ENCODE results near the gene TRPV4.

Gene TRPV4

DNA sequence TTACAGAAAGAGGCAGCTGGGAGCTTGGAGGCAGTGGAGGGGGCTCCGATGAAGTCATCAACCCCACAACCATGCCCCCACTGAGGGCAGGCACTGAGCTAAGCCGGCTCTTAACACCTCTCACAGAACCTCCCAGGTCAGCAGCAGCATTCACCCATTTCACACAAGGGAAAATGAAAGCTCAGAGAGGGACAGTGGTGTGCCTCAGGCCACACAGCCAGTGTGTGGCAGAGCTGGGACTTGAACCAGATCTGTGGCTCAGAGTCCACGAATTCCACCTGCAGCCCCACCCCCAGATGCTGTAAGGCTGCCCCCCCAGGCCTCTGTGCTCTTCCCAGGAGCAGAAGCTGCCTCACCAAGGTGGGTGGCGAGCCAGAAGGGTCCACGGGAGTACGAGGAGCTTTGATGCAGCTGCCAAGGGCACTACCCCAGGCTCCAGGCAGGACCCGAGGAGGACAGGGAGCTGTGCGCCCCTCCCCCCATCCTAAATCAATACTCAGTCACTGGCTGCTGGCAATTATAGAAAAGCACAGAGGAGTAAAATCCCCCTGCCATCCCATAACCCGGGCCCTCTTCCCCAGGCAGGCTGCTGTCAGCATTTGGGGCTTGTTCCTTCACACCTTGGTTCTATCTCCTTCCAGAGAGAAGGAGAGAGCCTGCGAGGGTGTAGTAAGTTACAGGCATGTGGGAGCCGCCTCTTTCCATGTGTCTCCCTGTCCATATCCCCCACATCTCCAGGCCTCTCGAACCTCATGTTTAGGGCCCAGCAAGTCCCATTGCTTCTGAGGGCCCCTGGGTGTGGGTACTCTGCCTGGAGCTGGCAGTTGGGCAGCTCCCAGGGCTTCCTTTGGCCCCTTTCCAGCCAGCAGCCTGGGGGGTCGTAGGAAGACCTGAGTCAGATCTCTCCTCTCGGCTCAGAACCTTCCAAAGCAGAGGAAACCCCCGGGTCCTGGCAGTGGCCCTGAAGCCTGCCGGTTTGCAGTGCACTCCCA is 72.0 kb downstream of the TRPV4 start:
- no peak for DNase-seq

DNA sequence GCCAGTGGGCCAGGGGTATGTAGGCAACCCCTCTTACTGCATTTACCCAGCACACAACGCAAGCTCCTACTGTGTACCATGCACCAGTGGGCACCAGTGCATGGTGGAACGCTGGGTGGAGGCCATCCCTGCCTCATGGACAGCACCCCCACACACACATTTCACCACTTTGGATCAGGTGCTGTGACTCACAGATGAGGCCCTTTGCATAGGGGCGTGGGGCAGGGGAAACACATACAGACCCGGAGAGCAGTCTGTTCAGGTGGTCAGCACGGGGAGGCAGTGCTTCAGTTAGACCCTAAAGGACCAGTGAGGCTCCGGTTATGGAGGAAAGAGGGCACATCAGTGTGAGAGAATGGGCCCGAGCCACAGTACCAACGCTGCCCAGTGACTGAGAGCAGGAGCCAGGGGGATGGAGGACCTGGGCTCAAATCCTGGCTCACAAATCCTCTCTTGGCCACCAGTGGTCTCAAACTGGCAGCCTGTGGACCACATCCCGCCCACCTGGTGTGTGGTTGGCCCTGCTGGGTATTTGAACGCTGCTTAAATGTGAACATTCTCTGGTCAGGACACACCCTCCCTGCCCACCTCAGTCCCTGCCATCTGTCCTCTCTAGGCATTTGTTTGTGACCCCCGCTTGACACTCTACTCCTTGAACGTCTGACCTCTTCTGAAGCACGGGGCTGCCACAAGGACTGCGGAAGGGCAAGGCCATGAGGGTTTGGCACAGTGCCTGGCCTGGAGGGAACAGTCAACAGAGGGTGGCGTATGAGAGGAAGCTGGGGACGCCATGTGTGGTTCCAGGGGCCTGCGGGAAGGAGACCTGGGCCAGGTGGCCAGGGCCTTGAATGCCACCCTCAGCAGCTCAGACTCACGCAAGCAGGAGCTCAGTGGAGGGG is 72.9 kb downstream of the TRPV4 start:
- no peak for DNase-seq

DNA sequence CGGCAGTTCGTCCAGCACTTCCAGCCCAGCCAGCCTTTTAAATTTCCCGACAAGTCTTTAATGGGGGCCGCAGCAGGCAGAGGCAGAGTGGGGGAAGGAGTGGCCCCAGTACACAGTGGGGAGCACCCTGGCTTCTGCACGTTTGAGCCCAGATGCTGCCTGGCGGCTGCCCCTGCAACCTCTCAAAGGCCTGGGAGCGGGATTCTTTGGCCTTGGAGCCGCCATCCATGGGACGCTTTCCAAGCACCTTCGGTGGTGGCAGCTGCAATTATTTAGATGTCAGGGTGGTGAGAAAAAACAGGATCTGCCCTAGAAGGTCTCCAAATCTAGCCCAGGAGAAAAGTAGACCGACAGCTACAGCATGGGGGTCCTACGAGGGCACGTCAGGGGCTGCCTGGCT is 73.6 kb downstream of the TRPV4 start:
- no peak for DNase-seq

DNA sequence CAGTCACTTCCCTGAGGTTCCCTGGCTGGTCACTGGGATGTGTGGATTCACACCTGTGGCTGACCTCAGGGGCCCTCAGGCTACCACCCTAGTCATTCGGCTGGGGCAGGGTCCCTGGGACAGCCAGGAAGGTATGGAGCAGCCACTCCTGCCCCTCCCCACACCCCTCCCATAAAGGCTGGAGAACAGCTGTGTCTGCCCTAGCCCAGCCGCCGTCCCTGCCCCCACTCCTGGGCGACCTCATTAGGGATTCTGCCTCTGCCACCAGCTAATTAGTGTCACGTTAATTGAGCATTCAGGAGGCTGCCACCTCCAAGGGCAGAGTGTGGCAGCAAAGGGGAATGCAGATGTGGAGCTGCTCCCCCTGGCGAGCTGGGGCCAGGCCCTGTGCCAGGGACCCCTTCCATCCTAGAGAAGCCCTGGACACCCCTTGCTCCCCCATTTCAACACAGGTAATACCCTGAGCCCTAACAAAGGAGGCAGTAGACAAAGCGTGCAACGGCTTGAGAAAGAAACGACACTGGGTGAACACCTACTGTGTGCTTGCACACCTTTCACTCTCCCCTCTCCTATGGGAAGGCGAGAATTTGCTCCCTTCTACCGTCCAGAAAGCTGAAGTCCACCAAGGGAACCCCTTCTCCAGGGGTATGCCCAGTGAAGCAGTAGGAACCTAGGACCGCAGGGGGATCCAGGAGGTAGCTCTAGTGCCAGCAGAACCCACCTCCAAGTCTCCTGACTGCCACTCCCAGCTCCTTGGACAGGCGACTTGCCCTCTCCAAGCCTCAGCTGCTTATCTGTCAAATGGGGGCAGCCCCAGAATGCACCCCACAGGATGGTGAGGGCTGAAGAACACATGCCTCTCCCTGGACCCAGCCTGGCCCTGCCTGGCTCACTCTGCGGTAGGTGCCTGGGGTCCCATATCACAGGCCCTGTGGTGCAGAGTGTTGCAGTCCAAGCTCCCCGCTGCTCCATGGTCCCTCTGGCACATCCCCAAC is 74.5 kb downstream of the TRPV4 start:
- DNase-seq, result no peak

DNA sequence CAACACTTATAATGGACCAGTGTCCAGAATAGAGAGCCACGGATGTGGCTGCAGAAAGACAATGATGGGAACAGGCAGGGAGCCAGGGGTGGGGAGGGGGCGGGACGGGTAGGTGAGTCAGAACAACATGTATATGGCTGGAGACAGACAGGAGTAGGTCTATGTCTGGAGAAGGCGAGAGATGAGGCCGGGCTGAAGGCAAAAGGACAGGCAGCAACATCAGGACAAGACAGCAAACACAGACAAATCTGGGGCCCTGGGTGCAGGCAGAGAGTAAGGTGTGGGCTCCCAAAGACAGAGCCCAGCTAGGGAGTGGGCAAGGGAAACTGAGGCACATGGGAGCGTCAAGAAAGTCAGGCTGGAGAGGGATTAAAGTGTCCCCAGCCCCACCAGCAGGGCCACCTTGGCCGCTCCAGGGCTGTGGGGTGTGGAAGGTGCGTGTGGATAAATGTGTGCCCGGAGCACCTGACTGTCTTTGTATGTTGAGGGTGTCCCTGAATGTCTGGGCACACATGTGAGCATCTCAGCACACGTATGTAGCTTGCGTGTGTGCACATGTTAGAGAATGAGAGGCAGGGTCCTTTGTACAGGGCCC is 75.4 kb downstream of the TRPV4 start:
- no peak for DNase-seq

DNA sequence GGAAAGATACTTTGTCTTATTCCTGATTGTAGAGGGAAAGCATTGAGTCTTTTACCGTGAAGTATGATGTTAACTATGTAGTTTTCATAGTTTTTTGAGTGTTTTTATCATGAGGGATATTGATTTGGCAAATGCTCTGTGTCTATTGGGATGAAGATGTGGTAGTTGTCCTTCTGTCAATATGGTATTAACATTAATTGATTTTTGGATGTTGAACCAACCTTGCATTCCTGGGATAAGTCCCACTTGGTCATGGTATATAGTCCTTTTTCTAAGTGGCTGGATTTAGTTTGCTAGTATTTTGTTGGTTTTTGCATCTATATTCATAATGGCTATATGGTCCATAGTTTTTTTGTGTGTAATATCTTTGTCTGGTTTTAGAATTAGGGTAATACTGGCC is 76.7 kb downstream of the TRPV4 start:
- no peak for DNase-seq

DNA sequence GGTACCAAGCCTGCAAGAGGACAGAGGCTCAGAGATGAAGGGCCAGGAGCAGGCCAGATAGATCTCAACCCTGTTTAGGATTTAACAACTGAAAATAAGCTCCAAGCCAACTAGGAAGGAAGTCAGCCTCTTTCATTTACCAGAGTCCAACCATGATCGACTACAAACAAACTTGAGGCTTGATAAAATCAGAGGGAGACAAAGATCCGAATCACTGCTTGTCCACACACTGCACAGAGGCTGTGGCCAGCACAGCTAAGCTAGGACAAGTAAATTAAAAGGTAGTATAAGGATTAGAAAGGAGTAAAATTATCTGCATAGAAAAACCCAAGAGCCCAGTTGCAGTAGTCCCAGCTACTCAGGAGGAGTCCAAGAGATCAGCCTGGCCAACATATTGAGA is 79.2 kb downstream of the TRPV4 start:
- DNase-seq, result no peak

DNA sequence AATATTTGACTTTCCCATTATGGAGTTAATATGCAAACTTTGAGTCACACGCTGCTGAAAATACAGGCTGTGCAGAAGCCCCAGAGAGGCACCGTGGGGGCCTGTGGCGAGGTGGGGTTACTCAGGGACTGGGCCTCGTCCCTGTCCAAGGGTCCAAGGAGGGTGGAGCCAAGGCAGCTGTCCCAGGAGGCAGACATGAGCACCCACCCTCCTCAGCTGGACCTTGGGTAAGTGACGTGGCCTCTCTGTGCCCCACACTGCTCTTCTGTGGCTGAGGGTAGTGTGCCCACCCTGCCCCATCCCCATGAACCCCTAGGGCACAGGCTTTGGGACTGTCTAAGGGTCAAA is 80.2 kb downstream of the TRPV4 start:
- peak; percentile 2 for DNase-seq

DNA sequence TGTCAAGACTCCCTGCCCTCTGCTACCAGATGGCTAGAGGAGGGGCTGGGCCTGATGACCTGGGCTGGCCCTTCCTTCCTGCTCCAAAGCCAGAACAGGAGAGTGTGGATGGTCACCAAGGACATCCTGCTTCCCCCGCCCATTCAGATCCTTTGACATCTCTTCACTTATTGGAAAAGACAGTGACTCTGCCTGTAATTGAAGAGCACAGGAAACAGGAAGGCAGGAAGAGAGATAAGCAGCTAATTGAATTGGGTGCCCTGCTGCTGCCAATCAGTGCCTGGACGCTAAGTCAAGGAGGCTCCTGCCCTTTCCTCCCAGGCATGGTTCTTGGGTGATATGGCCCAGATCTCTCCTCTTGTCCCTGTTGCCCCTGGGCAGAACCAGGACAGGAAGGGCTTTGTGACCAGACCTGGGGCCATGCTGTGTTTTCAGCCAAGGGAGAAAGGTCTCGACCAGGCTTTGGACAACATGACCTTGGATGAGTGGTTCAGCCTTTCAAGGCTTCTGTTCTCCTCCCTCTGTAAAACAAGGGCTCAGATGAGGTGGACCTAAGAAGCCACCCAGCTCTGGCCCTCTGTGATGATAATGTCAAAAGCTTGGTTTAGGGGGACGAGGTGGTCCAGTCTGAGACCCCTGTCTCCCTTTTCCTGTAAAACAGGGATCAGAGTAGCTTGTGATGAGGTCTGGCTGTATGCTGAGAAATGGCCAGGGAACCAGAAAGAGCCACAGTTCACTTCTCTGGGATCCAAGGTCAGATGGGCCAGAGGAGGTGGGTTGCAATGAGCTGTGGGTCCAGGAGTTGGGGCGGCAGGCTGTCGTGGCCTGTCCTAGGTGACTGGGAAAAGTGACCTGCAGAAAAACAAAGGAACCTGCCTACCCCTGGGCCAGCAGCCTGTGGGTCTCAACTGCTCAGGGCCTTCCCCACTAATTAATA is 80.8 kb downstream of the TRPV4 start:
- DNase-seq, result peak; percentile 1

DNA sequence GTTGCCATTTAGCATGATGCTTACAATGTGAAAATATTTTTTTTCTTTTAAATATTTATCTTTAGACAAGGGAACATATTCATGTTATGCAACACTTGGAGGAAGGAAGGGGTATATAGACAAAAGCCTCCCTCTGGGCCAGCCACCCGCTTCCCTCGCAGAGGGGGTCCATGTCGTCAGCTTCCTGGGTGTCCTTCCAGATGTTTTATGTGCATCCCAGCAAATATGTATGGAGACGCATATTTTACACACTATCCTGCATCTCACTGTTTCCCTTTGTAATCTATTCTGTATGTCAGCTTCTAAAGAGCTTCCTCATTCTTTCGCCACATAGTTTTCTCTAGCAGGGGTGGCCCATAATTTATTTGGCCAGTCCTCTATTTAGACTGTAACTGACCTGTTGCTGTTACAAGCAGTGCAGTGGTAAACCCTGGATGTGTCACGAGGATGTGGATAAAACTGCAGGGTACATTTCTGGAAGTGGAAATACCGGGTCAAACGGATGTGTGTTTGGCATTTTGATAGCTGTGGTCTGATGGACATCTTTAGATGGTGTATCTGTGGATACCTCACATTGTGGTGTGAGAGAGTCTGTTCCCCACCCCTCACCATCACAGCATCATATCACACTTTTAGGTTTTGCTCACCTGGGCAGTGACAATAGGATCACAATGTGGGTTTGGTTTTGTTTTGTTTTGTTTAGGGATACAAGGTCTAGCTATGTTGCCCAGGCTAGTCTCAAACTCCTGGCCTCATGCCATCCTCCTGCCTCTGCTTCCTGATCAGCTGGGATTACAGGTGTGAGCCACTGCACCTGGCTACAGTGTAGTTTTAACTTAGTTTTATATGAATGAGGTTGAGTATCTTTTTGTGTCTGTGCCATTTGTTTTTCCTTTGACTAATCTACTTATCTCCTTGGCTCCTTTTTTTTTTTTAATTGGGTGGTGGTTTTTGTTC is 87.9 kb downstream of the TRPV4 start:
- DNase-seq, result peak; percentile 6

DNA sequence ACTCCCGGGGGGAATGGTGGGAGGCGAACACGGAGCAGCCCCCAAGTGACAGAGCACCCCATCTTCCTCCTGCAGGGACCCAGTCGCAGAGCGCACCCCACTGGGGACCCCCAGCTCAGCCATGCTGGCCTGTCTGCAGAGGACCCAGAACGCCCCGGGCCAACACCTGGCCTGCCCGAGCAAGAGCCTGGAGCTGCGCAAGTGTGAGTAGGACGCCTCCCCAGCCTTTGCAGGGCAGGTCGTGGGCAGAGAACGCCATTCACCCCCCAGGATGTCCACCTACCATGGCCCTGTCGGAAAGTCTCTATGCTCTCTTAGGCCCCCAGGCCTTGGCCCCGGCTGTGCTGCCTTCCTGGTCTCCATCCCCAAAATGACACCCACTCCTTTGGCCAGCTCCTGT is 89.2 kb downstream of the TRPV4 start:
- peak; percentile 10 for DNase-seq

DNA sequence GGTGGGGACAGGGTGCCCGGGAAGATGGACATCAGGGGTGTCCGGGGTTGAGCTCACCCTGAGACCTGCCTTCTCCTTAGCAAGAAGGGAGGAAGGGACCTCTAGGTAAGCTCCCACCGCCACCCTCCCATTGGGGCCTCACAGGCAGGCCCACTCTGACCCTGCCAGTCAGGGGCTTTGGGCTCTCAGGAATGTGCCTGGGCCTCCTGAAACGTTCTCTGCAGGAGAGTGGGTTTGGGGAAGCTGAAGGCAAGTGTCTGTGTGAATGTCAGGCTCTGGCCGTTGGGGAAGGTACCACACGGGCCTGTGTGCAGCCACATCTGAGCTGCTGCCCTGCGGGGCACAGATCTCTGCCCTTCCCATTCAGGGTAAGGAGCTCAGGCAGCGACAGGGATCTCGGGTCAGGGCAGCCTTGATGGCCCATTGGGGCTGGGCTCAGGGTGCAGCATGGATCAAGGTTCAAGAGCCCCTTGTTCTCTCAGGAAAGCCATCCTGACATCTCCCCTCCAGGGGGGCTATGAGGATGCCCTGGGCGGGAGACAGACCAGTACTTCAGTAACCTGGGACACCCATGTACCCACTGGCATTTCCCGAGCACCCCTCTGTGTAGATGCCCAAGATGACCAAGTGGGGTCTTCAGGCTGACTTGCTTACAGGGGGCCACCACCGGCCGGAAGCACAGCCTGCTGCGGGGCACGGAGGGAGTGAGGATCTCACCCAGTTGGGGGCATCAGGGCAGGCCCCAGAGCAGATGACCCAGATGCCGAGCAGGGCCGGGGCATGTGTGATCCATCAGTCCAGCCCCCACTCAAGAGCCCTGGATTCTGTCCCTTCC is 89.9 kb downstream of the TRPV4 start:
- peak; percentile 15 for DNase-seq

DNA sequence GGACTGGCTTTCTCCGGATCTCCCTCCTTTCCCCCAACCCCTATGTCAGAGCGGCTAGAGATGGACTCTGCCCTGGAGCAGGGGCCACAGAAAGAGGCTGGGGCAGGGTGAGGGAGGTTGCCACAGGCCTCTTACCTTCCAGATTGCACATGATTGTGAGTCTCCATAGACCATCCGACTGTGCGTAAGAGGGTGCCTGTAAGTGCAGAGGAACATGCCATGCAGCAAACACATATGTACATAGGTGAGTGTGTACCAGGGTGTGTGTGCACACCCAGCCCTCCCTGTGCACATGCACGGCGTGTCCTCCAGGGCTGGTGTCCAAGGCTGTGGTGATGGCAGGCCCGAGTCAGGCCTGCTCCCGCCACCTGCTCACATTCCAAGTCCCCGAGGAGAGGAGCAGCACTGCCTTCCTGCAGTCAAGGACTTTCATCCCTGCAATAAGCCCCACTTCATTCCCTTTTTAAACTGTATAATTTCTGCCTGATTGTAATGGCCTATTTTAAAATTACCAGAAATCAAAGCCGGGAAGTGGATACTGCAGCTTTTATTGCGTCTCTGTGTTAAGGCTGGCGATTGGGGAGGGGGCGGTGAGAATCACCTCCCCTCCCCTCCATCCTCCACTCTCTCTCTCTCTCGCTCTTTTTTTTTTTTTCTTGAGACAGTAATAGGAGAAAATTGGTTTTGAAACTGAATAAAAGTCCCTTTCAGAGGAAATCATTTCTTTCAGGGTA is 91.1 kb downstream of the TRPV4 start:
- no peak for DNase-seq

DNA sequence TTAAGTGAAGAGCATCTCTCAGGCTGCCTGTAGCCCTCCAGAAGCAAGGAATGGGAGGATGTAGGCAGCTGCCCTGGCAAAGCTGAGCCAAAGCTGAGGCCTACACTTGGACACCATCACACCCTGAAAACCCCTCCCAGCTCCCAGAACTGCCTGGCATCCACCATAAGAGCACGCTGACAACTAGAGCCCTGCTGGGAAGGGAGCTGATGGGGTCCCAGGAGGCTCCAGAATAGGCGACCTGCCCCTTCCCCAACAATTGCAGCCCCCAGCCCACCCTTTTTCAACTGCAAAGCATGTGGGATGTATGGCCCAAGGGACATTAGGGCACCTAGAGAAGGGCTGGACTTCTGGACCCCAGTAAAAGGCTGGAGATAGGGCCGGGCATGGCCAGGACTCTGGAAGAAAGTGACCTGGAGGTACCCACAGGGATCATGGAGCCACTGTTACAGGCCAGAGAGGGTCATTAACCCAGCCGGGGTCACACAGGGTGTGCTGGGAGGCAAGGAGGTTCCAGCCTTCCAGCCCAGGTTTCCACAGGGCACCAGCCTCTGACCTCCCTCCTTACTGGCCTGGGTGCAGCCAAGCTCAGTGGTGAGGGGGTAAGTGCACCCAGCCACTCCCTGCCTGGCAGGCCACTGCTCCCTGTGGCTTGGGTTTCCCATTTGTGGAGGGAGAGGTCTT is 91.8 kb downstream of the TRPV4 start:
- peak; percentile 12 for DNase-seq

DNA sequence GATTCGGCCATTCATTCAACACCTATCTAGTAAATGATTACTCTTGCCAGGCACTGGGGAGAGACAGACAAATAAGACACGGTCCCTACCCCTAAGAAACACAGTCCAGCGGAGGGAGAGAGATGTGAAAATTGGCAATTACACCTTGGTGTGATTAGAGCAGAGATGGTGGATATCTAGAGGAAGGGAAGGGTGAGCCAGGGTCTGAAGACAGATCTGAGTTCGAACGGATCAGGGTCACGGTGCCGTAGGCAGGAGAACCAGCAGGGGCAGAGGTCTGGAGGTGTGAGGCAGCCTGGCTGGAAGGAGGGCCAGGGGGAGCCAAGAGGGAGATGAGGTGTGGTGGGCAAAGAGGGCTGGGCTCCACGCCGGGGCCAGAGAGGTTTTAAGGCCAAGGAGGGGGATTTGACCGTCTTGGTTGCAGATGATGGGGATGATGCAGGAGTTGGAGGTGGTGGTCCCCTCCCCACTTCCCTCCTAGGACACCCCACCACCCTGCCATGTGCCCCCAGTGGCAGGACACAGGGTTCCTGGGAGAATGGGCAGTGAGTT is 92.4 kb downstream of the TRPV4 start:
- DNase-seq, result peak; percentile 9

DNA sequence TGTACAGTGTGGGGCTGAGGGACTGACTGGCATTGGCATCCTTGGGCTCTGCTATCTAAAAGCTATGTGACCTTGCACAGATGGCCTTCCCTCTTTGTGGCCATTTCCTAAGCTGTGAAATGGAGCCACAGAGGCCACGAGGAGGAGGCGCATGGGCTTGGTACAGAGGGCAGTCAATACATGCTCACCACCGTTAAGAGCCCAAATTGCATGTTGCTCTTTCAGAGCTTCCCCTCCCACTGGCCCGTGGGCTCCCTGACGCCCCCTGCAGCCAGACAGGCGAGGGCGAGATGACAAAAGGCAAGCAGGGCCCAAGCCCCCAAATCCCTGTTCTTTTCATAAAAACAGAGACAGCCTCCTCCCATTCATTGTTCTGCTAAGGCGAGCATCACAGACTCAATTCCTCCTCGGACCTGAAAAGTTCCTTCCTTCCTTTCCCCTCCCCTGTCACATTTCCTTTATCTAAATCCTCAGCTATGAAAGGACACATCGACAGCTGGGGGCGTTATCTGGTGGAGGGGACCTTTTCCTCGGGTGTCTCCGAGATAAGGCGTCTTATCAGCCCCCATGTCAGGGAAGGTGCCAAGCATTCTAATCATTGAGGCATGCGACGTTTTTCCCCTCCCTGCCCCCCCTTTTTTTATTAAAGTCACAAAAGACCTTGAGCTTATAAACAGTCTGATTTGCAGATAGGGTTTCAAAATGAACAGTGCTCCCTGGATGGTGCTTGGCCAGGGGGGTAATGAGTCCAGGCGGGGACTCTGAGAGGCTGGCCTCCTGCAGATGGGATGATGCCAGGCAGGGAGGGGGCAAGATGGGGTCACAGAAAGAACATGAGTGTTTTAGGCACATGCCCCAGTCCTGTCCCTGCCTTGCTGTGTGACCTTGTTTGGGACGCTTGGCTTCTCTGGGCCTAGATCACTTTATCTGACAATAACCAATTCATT is 93.2 kb downstream of the TRPV4 start:
- DNase-seq, result peak; percentile 7

All from right hindlimb (tissue), 1 donor.